ENCODE results near the gene CACNA1I. TPM values are rescaled to one million over a fixed set of nuclear protein-coding genes. Genes with fewer than 3 reads are reported as not detected.

The CACNA1I gene
- total and polyA plus RNA-seq, 2 of the 8 experiments (the other 6 are each of a cell fraction or from before 2014, with no cell fraction given), result 0.77 to 1.2 TPM

- TF ChIP-seq SIRT6 (IDR thresholded peaks at IDR 0.05; ENCODE audit: low read length) (no peak), YY1 (IDR thresholded peaks at IDR 0.05; ENCODE audit: low read depth, low read length) (no peak), RNF2 (IDR thresholded peaks at IDR 0.05; ENCODE audit: borderline replicate concordance, low read depth, low read length, missing control alignments, poor library complexity, severe bottlenecking) (no peak), JUND (IDR thresholded peaks at IDR 0.05; ENCODE audit: low read length) (no peak), PHF8 (conservative IDR thresholded peaks at IDR 0.05; ENCODE audit: low read depth, low read length) (no peak), TCF12 (IDR thresholded peaks at IDR 0.05; ENCODE audit: low read depth, low read length) (no peak), POU5F1 (IDR thresholded peaks at IDR 0.05; ENCODE audit: low read depth, low read length) (no peak)
These were observed 86.2 kb downstream of the CACNA1I start (continued) for GRCh38 chr22:39656495-39657490.
